Lower leg skin (tissue), 3 donors: Measurements from ENCODE around the gene ABCA4.

Experiments
- CTCF ChIP-seq, 3 donors: fragments of 450-650 bp; IDR thresholded peaks; one replicate each; pipeline ENCODE4 v1.5.1; 2016; ENCODE audit warnings: antibody characterized with exemption in 3 of 3, mild to moderate bottlenecking in 3 of 3, moderate library complexity in 2 of 3
- POLR2A ChIP-seq, 2 donors: fragments of 450-650 bp; IDR thresholded peaks; one replicate each; pipeline ENCODE4 v1.6.1; 2016 to 2017; ENCODE audit warnings: antibody characterized with exemption in 2 of 2, mild to moderate bottlenecking in 1 of 2, moderate library complexity in 1 of 2

GRCh38 chr1:94039871-94040569 lies 80.9 kb downstream of the ABCA4 start:
- no peak for TF ChIP-seq CTCF (IDR thresholded peaks at IDR 0.05)
- no peak for TF ChIP-seq POLR2A (IDR thresholded peaks at IDR 0.05)
